ENCODE results near the gene APOBEC3A.

GRCh38 chr22:39003165-39003638, 45.8 kb downstream of the APOBEC3A start:
- TF ChIP-seq POLR2A (IDR thresholded peaks at IDR 0.05) (no peak), POLR2AphosphoS5 (IDR thresholded peaks at IDR 0.05) (peak in 1 of 4 donors; percentile 27)
- TF ChIP-seq, protein P1, sequence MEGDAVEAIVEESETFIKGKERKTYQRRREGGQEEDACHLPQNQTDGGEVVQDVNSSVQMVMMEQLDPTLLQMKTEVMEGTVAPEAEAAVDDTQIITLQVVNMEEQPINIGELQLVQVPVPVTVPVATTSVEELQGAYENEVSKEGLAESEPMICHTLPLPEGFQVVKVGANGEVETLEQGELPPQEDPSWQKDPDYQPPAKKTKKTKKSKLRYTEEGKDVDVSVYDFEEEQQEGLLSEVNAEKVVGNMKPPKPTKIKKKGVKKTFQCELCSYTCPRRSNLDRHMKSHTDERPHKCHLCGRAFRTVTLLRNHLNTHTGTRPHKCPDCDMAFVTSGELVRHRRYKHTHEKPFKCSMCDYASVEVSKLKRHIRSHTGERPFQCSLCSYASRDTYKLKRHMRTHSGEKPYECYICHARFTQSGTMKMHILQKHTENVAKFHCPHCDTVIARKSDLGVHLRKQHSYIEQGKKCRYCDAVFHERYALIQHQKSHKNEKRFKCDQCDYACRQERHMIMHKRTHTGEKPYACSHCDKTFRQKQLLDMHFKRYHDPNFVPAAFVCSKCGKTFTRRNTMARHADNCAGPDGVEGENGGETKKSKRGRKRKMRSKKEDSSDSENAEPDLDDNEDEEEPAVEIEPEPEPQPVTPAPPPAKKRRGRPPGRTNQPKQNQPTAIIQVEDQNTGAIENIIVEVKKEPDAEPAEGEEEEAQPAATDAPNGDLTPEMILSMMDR (IDR thresholded peaks at IDR 0.05), result peak; percentile 53 to 80 (median 70)

Measured in sigmoid colon (tissue), 4 donors.